CD14-positive monocyte (primary cell): Measurements from ENCODE around the gene LAMA3. TPM values are rescaled to one million over a fixed set of nuclear protein-coding genes. Genes with fewer than 3 reads are reported as not detected.

Experiments used
- DNase-seq, 3 donors: peaks; one replicate each; pipeline ENCODE4 v3.0.0-alpha.2; 2011 to 2022
- H2AFZ ChIP-seq: 2 replicates; pipeline ENCODE4 v1.6.0; 2012; ENCODE audit warnings: mild to moderate bottlenecking, low read depth, low read length, inconsistent platforms; ENCODE audit not compliant: insufficient read depth, poor library complexity, severe bottlenecking
- H3K27ac ChIP-seq, 2 donors: 1 replicate in 1 of 2; 2 replicates in 1 of 2; pipeline ENCODE4 v1.5.1; 2012 to 2013; ENCODE audit warnings: low read length in 2 of 2, control low read depth in 1 of 2, inconsistent platforms in 1 of 2, low read depth in 1 of 2, mild to moderate bottlenecking in 1 of 2
- H3K27me3 ChIP-seq, 2 donors: one replicate each; pipeline versions ENCODE4 v1.6.0 to v1.6.1; 2011 to 2013; ENCODE audit warnings: low read length in 2 of 2; ENCODE audit not compliant: control insufficient read depth in 2 of 2, insufficient read depth in 2 of 2
- H3K36me3 ChIP-seq, 2 donors: replicated peaks in 1 of 2; 1 replicate in 1 of 2; 2 replicates in 1 of 2; pipeline versions ENCODE4 v1.5.1 to v1.6.1; 2012 to 2013; ENCODE audit warnings: low read length in 2 of 2, control low read depth in 1 of 2, inconsistent platforms in 1 of 2, mild to moderate bottlenecking in 1 of 2; ENCODE audit not compliant: insufficient read depth in 2 of 2, control insufficient read depth in 1 of 2
- H3K4me1 ChIP-seq, 2 donors: 1 replicate in 1 of 2; 2 replicates in 1 of 2; pipeline versions ENCODE4 v1.5.1 to v1.6.1; 2012 to 2013; ENCODE audit warnings: low read length in 2 of 2, control low read depth in 1 of 2, inconsistent platforms in 1 of 2, mild to moderate bottlenecking in 1 of 2, moderate library complexity in 1 of 2; ENCODE audit not compliant: insufficient read depth in 2 of 2, control insufficient read depth in 1 of 2
- H3K4me2 ChIP-seq: replicated peaks from 2 replicates; pipeline ENCODE3; 2012; ENCODE audit warnings: low read length, moderate library complexity, mild to moderate bottlenecking; ENCODE audit not compliant: poor library complexity, severe bottlenecking; ENCODE audit errors: extremely low read depth
- H3K4me3 ChIP-seq, 3 experiments: fragments of 200-600 bp in 1 of 3; sonication (generic) in 1 of 3; replicated peaks in 1 of 3; 1 replicate in 2 of 3; 2 replicates in 1 of 3; pipeline ENCODE4 v1.5.1; 2011 to 2013; ENCODE audit warnings: low read length in 3 of 3, mild to moderate bottlenecking in 3 of 3, control low read depth in 2 of 3, low read depth in 2 of 3, inconsistent platforms in 1 of 3, moderate library complexity in 1 of 3
- H3K79me2 ChIP-seq: 2 replicates; pipeline ENCODE4 v1.6.0; 2012; ENCODE audit warnings: mild to moderate bottlenecking, control low read depth, inconsistent platforms, low read length, moderate library complexity; ENCODE audit not compliant: insufficient read depth
- H3K9ac ChIP-seq: 2 replicates; pipeline ENCODE4 v1.6.0; 2017; ENCODE audit warnings: low read length, mild to moderate bottlenecking; ENCODE audit not compliant: insufficient read depth, poor library complexity, severe bottlenecking
- H3K9me3 ChIP-seq, 2 donors: replicated peaks in 1 of 2; 1 replicate in 1 of 2; 2 replicates in 1 of 2; pipeline versions ENCODE4 v1.5.1 to v1.6.1; 2012 to 2013; ENCODE audit warnings: low read length in 2 of 2, control low read depth in 1 of 2; ENCODE audit not compliant: control insufficient read depth in 1 of 2, insufficient read depth in 1 of 2
- H4K20me1 ChIP-seq: 2 replicates; pipeline ENCODE4 v1.6.0; 2012; ENCODE audit warnings: mild to moderate bottlenecking, low read length, control low read depth, moderate library complexity; ENCODE audit not compliant: insufficient read depth
- H3K27ac Mint-ChIP-seq, 7 donors: one replicate each; pipeline ENCODE4 v1.8.0; 2020; ENCODE audit warnings: mild to moderate bottlenecking in 7 of 7, mixed read lengths in 7 of 7, moderate library complexity in 6 of 7, inconsistent platforms in 2 of 7
- H3K27me3 Mint-ChIP-seq, 3 donors: one replicate each; pipeline ENCODE4 v1.8.0; 2021 to 2022; ENCODE audit warnings: low read depth in 3 of 3, mild to moderate bottlenecking in 3 of 3, mixed read lengths in 3 of 3, moderate library complexity in 3 of 3, inconsistent platforms in 1 of 3
- H3K36me3 Mint-ChIP-seq, 2 donors: one replicate each; pipeline ENCODE4 v1.8.0; 2020; ENCODE audit warnings: mixed read lengths in 2 of 2, inconsistent platforms in 1 of 2, mild to moderate bottlenecking in 1 of 2
- H3K4me1 Mint-ChIP-seq: one replicate; pipeline ENCODE4 v1.8.0; 2020; ENCODE audit warnings: mild to moderate bottlenecking, mixed read lengths
- H3K4me3 Mint-ChIP-seq, 2 donors: one replicate each; pipeline ENCODE4 v1.8.0; 2020; ENCODE audit warnings: mild to moderate bottlenecking in 2 of 2, mixed read lengths in 2 of 2, moderate library complexity in 1 of 2
- H3K9me3 Mint-ChIP-seq, 7 donors: one replicate each; pipeline ENCODE4 v1.8.0; 2020 to 2022; ENCODE audit warnings: mixed read lengths in 7 of 7, mild to moderate bottlenecking in 6 of 7, moderate library complexity in 6 of 7, inconsistent platforms in 2 of 7
- WGBS: methylation state at CpG from one replicate; pipeline ENCODE4 v1.1.5; 2013; ENCODE audit warnings: missing lambda C conversion rate; ENCODE audit not compliant: insufficient coverage; 5-methylcytosine and 5-hydroxymethylcytosine counted together
- intact Hi-C, 2 donors: fragments of 100-400 bp; cut with micrococcal nuclease; formaldehyde crosslinking; loops; one replicate each; pipeline versions ENCODE4 v1.15.0 to v1.15.1; 2023
- polyA plus RNA-seq, 3 donors: library from polyadenylated mRNA; depleted of rRNA in 1 of 3; unstranded in 2 of 3; stranded (reverse) in 1 of 3; fragments of 300-500 nt in 2 of 3; fragments of >200 nt in 1 of 3; fragmentation: Illumina TruSeq in 2 of 3; gene quantifications; 1 replicate in 2 of 3; 2 replicates in 1 of 3; pipeline ENCODE4 v1.2.3, GENCODE V29; 2012 to 2021
- TF ChIP-seq, protein P1 (sequence below): fragments of 200-600 bp; IDR thresholded peaks from one replicate; pipeline ENCODE4 v1.8.0; 2022; ENCODE audit warnings: antibody characterized with exemption, mild to moderate bottlenecking

Gene LAMA3
- polyA plus RNA-seq, 3 donors = not detected

DNA sequence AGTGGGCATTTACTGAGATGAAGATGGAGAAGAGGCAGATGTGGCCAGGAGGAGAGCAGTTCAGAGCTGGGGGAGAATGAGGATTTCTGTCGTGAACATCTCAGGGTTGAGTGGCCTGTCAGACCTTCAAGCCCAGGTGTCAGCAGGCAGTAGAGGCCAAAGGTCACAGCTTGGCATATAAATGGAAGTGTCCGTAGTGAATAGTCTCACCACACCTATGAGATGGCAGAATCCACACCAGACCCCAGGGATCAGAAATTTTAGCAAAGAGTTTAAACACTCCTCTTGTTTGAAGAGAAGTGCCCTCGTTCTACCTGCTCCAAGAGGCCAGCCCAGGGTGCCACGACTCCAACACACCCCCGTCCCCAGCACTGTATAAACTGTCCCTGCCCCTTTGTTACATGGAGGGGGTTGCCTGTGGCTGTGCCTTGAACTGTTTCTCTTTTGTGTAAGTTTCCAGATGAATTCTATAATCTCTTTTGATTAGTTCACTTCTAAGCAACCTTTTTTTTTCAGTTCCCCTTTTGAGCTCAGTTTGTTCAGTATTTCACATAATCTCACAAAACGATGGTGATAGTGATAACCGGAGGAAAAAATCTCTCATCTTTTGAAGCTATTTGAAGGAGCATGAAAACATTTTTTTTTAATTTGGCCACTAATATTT is 256.3 kb downstream of the LAMA3 start:
- H3K9ac ChIP-seq = no peak overlapping the region
- Mint-ChIP-seq H3K4me1 (peaks cover 3% of the 10 kb centered on the region), H3K27me3 (peaks cover 0 to 3% (median 0%) of the 10 kb centered on the region in 3 donors), H3K36me3 (no peaks in the 10 kb centered on the region), H3K9me3 (no peaks in the 10 kb centered on the region), H3K4me3 (no peak overlapping the region), H3K27ac (peak overlapping the region in 1 of 7 donors; percentile 2)
- intact Hi-C loops = no loop called here
- no peaks in the 10 kb centered on the region for H4K20me1 ChIP-seq
- H3K4me3 ChIP-seq = no peak overlapping the region
- no peak overlapping the region for H3K4me2 ChIP-seq
- 100% methylated on average over 1 of the region's 7 CpGs for WGBS
- no peaks in the 10 kb centered on the region for H3K36me3 ChIP-seq
- H2AFZ ChIP-seq = no peak overlapping the region
- TF ChIP-seq, protein P1, sequence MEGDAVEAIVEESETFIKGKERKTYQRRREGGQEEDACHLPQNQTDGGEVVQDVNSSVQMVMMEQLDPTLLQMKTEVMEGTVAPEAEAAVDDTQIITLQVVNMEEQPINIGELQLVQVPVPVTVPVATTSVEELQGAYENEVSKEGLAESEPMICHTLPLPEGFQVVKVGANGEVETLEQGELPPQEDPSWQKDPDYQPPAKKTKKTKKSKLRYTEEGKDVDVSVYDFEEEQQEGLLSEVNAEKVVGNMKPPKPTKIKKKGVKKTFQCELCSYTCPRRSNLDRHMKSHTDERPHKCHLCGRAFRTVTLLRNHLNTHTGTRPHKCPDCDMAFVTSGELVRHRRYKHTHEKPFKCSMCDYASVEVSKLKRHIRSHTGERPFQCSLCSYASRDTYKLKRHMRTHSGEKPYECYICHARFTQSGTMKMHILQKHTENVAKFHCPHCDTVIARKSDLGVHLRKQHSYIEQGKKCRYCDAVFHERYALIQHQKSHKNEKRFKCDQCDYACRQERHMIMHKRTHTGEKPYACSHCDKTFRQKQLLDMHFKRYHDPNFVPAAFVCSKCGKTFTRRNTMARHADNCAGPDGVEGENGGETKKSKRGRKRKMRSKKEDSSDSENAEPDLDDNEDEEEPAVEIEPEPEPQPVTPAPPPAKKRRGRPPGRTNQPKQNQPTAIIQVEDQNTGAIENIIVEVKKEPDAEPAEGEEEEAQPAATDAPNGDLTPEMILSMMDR = no peak
- H3K79me2 ChIP-seq = no peaks in the 10 kb centered on the region
- DNase-seq = no peak
- H3K27me3 ChIP-seq = no peaks in the 10 kb centered on the region
- no peaks in the 10 kb centered on the region for H3K9me3 ChIP-seq
- no peaks in the 10 kb centered on the region for H3K4me1 ChIP-seq
- H3K27ac ChIP-seq = no peak overlapping the region

DNA sequence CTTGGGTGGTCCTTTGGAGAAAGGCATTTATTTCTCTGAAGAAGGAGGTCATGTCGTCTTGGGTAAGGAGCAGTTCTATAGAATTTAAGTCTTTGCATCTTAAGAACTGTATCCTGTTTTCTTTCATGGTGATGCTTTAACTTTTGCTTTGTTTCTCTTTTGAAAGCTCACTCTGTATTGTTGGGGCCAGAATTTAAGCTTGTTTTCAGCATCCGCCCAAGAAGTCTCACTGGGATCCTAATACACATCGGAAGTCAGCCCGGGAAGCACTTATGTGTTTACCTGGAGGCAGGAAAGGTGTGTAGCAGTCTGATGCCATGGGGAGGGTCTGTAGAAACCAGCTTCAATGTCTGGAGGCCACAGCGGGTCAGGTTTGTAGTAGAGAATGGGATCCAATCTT is 260.6 kb downstream of the LAMA3 start:
- Histone ChIP-seq H3K9ac (no peak overlapping the region), H3K9me3 (no peaks in the 10 kb centered on the region), H2AFZ (no peak overlapping the region), H3K27me3 (no peaks in the 10 kb centered on the region), H3K36me3 (no peaks in the 10 kb centered on the region), H3K4me3 (no peak overlapping the region), H3K79me2 (no peaks in the 10 kb centered on the region), H3K4me2 (no peak overlapping the region), H3K27ac (no peak overlapping the region), H3K4me1 (no peaks in the 10 kb centered on the region), H4K20me1 (no peaks in the 10 kb centered on the region)
- Mint-ChIP-seq H3K4me1 (peaks cover 3% of the 10 kb centered on the region), H3K36me3 (no peaks in the 10 kb centered on the region), H3K9me3 (no peaks in the 10 kb centered on the region), H3K27ac (no peak overlapping the region), H3K27me3 (peaks cover 0 to 5% (median 3%) of the 10 kb centered on the region in 3 donors), H3K4me3 (no peak overlapping the region)
- TF ChIP-seq, protein P1 = no peak
- no peak for DNase-seq
- WGBS = 100% methylated on average over 3 of the region's 5 CpGs
- intact Hi-C loops = no loop called here
